Activated CD8-positive, alpha-beta memory T cell treated with anti-CD3 and anti-CD28 coated beads, Interleukin-2, amount 10 ng/mL, durations not matched to agents 7 days and 5 days (primary cell): ENCODE data around the gene WNT7B. TPM values are rescaled to one million over a fixed set of nuclear protein-coding genes. Genes with fewer than 3 reads are reported as not detected.

Source experiments
- ATAC-seq: fragments of 150-1000 bp; cut with Tn5 transposase; one replicate; pipeline ENCODE4 v1.10.0; 2021; ENCODE audit warnings: moderate library complexity
- CTCF ChIA-PET: fragments of 350-600 bp; sonication (Branson Sonifier 250); formaldehyde crosslinking; loops from one replicate; lab custom pipeline; 2021; ENCODE audit warnings: antibody characterized with exemption; lab: Charles Lee
- DNase-seq: peaks from one replicate; pipeline ENCODE4 v3.0.0-alpha.2; 2020
- H3K27ac Mint-ChIP-seq: one replicate; pipeline ENCODE4 v1.8.0; 2021; ENCODE audit warnings: mild to moderate bottlenecking, mixed read lengths
- H3K27me3 Mint-ChIP-seq: one replicate; pipeline ENCODE4 v1.8.0; 2021; ENCODE audit warnings: mixed read lengths
- H3K36me3 Mint-ChIP-seq: one replicate; pipeline ENCODE4 v1.8.0; 2021; ENCODE audit warnings: mild to moderate bottlenecking, mixed read lengths
- H3K4me1 Mint-ChIP-seq: one replicate; pipeline ENCODE4 v1.8.0; 2021; ENCODE audit warnings: mixed read lengths
- H3K4me3 Mint-ChIP-seq: one replicate; pipeline ENCODE4 v1.8.0; 2021; ENCODE audit warnings: mild to moderate bottlenecking, moderate library complexity, mixed read lengths
- H3K9me3 Mint-ChIP-seq: one replicate; pipeline ENCODE4 v1.8.0; 2022; ENCODE audit warnings: low read depth, mixed read lengths
- total RNA-seq, 2 experiments: library from RNA; stranded (reverse); gene quantifications; one replicate each; pipeline ENCODE4 v1.2.3, GENCODE V29; 2021

Gene WNT7B
- total RNA-seq, 2 experiments from 2014 or later: not detected

DNA sequence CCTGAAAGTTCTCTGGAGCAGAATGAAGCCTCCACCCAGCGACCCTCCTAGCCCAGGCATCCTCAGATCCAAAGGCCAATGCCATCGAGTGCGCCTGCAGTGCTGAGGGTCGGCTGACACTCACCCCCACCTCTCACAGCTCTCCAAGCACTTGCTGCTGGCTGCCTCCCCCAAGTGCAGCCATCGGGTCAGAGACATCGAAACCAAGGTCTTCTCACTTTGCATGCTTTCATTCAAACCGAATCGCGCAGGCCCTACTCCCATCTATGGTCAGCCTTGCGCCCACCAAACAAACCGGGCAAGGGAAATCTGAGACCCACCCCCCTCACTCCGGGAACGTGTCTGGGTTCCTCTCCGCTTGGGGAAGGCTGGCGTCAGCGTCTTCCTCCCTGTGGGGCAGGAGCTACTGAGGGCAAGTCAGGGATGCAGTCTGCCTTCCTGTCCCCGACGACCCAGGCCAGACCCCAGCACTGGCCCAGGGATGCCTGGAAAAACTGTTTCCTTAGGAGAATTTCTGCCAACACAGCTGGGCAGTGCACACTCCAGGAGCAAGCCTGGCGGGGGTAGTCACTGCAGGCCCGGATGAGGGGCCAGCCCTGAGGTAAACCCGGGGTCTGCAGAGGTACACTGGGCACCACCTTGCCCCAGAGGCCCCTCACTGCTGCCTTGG is 7.0 kb downstream of the WNT7B start:
- CTCF ChIA-PET: interaction anchor here (1.5 kb wide), 1 partner anchor 392 kb away, joined by 3 read pairs; no protein-coding TSS in a partner anchor
- no peak overlapping the region for H3K27ac Mint-ChIP-seq
- H3K27me3 Mint-ChIP-seq: peaks cover 60% of the 10 kb centered on the region
- H3K9me3 Mint-ChIP-seq: no peaks in the 10 kb centered on the region
- H3K4me3 Mint-ChIP-seq: no peak overlapping the region
- DNase-seq (no peak), ATAC-seq (no peak)
- H3K4me1 Mint-ChIP-seq: peaks cover 2% of the 10 kb centered on the region
- no peaks in the 10 kb centered on the region for H3K36me3 Mint-ChIP-seq

DNA sequence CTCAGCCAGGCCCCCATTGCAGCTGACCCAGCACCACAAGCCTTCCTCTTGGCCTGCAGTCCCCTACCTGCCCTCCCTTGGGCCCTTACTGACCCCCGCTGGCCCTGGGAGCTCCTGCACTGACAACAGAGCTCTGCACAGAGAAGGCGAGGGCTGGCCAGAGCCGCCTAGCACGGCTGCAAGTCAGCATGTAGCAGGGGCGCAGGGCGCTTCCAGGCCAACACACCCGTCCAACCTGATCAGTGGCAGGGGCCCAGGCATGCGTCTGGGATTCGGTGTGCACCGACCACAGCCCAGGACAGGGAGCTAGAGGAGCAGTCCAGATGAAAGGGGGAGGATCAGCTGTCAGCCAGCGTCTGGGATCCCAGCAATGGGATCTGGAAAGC is 7.6 kb downstream of the WNT7B start:
- Mint-ChIP-seq H3K9me3 (no peaks in the 10 kb centered on the region), H3K4me1 (peaks cover 2% of the 10 kb centered on the region), H3K27ac (no peak overlapping the region), H3K4me3 (no peak overlapping the region), H3K27me3 (peaks cover 55% of the 10 kb centered on the region), H3K36me3 (no peaks in the 10 kb centered on the region)
- CTCF ChIA-PET: no interaction called here
- DNase-seq (no peak), ATAC-seq (no peak)

DNA sequence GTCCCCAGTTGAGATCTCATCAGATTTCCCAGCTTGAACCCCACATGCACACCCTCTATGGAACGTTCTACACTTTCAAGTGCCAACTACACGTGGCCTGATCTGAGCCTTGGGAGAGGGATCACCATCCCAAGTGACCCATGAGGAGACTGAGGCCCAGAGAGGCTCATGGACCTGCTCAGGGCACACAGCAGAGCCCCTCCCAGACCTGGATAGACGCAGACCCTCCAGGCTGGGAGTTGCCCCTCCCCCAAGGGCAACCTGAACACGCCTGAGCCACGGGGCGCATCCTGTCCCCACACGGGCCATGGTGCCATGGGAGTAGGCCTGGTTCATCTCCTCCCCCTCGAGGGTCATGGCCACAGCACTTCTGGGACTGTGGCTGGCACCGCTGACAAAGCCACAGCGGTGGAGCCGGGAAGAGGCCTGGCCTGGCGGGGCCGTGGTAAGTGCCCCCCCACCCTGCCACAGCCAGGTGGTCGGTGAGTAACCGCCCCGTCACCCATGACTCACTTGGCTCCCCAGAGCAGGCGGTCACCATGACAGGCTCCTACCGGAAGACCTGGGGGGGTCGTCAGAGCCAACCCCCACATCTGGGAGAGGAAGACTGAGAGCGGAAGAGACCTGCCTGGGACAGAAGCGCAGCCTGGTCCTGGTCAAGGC is 8.1 kb downstream of the WNT7B start:
- Mint-ChIP-seq H3K4me3 (no peak overlapping the region), H3K27me3 (peaks cover 50% of the 10 kb centered on the region), H3K9me3 (no peaks in the 10 kb centered on the region), H3K27ac (no peak overlapping the region), H3K4me1 (peaks cover 2% of the 10 kb centered on the region), H3K36me3 (no peaks in the 10 kb centered on the region)
- CTCF ChIA-PET: no interaction called here
- DNase-seq: no peak
- ATAC-seq: no peak

DNA sequence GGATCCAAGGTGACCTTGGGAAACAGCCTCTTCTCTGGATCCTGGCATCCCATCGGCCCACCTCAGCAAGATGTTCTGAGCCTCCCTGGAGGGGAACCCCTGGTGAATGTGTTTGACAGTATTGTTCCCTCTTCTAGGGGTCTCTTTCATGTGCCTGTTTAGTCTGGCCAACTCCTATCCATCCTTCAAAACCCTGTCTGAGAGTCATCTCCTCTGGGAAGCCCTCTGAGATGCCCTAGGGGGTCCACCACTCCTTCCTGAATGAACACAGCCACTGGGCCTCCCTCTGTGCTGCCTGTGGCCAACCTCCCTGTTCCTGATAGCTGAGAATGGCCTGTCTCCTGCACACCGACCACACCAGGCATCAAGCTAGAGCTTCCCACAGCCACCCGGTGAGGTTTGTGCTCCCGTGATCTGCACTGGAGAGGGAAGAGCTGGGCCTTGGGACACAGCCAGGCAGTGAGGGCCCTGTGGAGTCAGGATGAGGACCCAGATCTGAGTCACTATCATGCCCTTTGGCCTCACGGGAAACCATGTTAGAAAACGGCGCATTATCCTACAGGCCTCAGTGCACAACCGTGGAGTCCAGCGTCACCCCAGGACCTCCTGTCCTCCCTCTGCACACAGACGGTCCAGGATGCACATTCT is 8.8 kb downstream of the WNT7B start:
- no peaks in the 10 kb centered on the region for H3K36me3 Mint-ChIP-seq
- no peak for ATAC-seq
- CTCF ChIA-PET: no interaction called here
- H3K9me3 Mint-ChIP-seq: no peaks in the 10 kb centered on the region
- peaks cover 2% of the 10 kb centered on the region for H3K4me1 Mint-ChIP-seq
- DNase-seq: no peak
- no peak overlapping the region for H3K27ac Mint-ChIP-seq
- H3K4me3 Mint-ChIP-seq: no peak overlapping the region
- H3K27me3 Mint-ChIP-seq: peaks cover 43% of the 10 kb centered on the region

DNA sequence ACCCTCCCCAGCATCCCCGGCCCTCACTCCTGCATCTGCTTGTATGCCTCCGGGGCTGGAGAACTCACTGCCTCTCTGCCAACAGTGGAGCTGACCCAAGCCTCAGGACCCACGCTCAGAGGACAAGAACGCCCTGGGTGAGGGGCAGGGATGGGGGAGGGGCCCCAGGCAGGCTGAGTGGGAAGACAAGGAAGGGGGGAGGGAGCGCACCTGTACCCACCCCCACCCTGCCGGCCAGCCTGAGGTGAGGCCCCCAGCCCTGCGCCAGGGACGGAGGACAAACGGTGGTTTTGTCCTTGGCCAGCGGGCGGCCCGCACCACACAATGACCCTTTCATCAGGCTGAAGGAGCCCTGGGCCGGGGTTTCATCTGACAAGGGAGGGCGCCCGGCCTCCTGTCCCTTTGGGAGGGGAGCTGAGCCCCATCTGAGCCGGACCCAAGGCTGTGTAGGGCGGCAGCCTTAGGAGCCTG is 10.0 kb downstream of the WNT7B start:
- ATAC-seq: no peak
- no peak overlapping the region for H3K4me3 Mint-ChIP-seq
- no peaks in the 10 kb centered on the region for H3K36me3 Mint-ChIP-seq
- H3K27ac Mint-ChIP-seq: no peak overlapping the region
- DNase-seq: no peak
- H3K4me1 Mint-ChIP-seq: peaks cover 2% of the 10 kb centered on the region
- H3K9me3 Mint-ChIP-seq: no peaks in the 10 kb centered on the region
- H3K27me3 Mint-ChIP-seq: peaks cover 35% of the 10 kb centered on the region
- CTCF ChIA-PET: no interaction called here

DNA sequence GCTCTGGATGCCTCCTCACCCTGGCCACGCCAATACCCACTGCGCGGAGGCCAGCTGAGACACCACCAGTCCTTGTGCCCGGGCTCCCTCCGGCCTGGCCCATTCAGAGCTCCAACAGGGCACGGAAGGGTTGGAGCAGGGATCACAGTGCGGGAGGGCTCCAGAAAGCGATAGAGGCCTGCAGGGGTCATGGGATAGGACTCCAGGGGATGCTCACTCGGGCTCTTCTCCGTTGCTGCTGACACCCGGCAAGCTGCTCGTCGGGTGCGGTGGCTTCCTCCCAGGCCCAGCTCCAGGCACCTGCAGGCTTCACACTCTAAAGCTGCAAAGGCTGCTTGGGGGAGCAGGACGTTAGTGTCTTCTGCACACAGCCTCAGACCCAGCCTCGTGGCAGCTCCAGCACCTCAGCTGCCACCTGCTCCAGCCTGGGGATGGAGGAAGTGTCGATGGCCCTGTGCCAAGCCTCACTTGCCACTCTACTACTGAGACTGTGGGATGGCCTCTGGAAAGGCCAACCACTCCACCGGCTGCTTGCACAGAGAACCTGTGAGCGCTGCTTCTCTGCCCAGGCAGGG is 10.6 kb downstream of the WNT7B start:
- H3K4me3 Mint-ChIP-seq: no peak overlapping the region
- no peak for DNase-seq
- H3K9me3 Mint-ChIP-seq: no peaks in the 10 kb centered on the region
- CTCF ChIA-PET: no interaction called here
- peaks cover 31% of the 10 kb centered on the region for H3K27me3 Mint-ChIP-seq
- H3K4me1 Mint-ChIP-seq: peaks cover 2% of the 10 kb centered on the region
- no peaks in the 10 kb centered on the region for H3K36me3 Mint-ChIP-seq
- no peak overlapping the region for H3K27ac Mint-ChIP-seq
- ATAC-seq: no peak

DNA sequence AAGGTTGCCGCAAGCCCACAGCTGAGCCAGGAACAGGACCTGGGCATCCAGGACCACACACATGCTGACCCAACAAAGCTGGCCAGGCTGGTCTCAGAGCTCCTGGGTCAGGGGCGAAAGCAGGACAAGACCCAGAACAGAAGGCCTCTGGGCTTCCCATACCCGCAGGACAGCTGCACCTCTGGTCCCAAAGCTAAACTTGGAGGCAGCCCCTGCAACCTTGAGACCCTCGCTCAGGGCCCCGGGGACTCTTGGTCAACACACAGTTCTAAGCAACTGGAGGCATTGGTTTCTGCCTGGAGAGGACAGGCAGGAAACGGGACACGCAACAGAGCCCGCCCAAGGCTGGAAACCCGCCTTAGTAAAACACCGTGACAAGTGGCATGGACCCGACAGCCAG is 11.4 kb downstream of the WNT7B start:
- no peak for DNase-seq
- H3K27ac Mint-ChIP-seq: no peak overlapping the region
- H3K4me1 Mint-ChIP-seq: peaks cover 2% of the 10 kb centered on the region
- no peak for ATAC-seq
- H3K4me3 Mint-ChIP-seq: no peak overlapping the region
- CTCF ChIA-PET: no interaction called here
- H3K9me3 Mint-ChIP-seq: no peaks in the 10 kb centered on the region
- H3K36me3 Mint-ChIP-seq: no peaks in the 10 kb centered on the region
- peaks cover 24% of the 10 kb centered on the region for H3K27me3 Mint-ChIP-seq

DNA sequence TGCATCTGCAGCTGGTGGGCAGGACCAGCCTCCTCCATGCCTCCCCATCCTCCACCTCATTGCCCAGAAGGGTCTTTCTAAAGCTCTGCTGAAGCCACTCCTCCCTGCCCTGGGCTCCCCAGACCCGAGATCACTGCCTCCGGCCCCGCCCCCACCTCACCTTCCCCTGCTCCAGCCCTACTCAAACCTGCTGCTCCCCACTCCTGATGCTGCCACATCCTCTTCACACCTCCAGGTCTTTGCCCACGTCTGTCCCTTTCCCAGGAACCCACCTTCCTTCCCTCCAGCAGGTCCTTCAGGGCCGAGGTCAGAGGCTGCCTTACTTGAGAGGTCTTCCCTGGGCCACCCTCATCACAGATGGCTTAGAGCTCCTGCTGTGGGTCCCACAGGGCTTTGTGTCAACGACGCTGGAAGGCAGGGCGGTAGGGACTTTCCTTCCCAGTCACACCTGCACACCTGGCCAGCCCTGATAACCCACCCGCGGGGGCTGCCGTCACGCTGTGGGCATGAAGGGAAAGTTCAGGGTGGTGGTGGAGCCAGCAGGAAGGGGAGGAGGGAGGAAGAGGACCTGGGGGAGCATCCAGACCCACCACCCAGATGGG is 11.9 kb downstream of the WNT7B start:
- no peak overlapping the region for H3K4me3 Mint-ChIP-seq
- no peak overlapping the region for H3K27ac Mint-ChIP-seq
- no peaks in the 10 kb centered on the region for H3K36me3 Mint-ChIP-seq
- CTCF ChIA-PET: no interaction called here
- ATAC-seq: no peak
- no peak for DNase-seq
- H3K27me3 Mint-ChIP-seq: peaks cover 20% of the 10 kb centered on the region
- peaks cover 2% of the 10 kb centered on the region for H3K4me1 Mint-ChIP-seq
- no peaks in the 10 kb centered on the region for H3K9me3 Mint-ChIP-seq

DNA sequence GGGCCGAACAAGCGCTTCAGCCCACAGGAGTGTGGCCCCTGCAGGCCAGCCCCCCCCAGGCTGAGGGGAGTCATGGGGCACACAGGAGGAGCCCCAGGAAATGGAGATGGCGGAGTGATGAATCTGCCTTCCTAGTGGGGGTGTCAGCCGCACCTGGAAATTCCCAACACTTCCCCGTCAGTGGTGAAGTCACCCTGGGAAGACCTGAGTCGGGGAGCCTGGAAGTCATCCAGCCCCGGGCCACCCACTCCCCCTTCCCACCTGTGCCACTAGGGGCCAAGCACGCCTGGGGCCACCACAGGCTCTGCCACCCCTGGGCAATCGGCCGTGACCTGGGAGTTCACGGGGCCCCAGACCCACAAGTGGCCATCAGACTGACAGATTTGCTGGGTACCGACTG is 12.6 kb downstream of the WNT7B start:
- Mint-ChIP-seq H3K4me3 (no peak overlapping the region), H3K4me1 (no peaks in the 10 kb centered on the region), H3K27ac (no peak overlapping the region), H3K27me3 (peaks cover 14% of the 10 kb centered on the region), H3K9me3 (no peaks in the 10 kb centered on the region), H3K36me3 (no peaks in the 10 kb centered on the region)
- DNase-seq: no peak
- ATAC-seq: no peak
- CTCF ChIA-PET: no interaction called here

DNA sequence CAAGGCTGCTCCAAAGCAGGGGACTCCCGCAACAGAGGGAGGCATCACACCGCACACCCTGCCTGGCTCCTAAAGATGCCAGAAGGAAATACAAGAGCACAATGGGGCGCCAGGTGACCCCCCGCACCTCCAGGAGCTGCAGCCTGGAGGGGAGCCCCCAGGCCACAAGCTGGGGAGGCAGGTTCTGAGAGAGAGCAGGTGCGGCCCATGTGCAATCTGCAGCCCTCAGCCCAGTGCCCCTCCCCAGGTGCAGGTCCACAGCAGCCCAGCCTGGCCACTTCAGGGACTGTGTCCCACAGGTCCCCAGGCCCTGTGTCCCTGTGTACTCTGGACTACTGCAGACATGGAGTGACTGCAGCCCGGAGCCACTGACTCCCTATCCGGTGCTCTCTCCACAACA is 13.1 kb downstream of the WNT7B start:
- CTCF ChIA-PET: no interaction called here
- DNase-seq (no peak), ATAC-seq (no peak)
- H3K4me1 Mint-ChIP-seq: no peaks in the 10 kb centered on the region
- no peaks in the 10 kb centered on the region for H3K36me3 Mint-ChIP-seq
- no peak overlapping the region for H3K4me3 Mint-ChIP-seq
- H3K27ac Mint-ChIP-seq: no peak overlapping the region
- H3K27me3 Mint-ChIP-seq: peaks cover 8% of the 10 kb centered on the region
- H3K9me3 Mint-ChIP-seq: no peaks in the 10 kb centered on the region

DNA sequence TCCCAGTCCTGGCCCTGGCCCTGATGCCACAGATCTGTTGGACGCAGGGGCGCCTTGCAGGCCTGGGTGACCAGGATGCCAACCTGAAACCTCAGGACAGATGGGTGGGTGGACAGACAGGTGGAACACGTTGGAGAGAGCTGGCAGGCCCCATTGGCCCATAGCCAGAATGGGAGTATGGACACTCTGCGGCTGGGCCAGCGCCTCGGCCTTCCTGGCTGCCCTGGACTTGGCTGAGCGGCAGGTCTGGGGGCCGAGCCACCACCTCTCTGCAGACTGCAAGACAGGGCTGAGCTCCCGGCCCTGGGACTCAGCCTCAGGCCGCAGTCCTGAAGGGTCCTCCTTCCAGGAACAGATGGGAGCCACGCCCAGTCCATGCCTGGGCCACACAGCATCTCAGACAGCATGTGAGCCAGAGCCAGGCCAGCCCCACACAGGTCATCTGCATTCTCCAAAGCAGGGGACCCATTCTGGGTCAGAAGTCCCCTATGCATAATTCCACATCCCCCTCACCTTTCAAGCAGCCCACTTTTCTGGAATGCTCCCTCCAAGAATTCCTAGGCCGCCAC is 14.1 kb downstream of the WNT7B start:
- Mint-ChIP-seq H3K36me3 (no peaks in the 10 kb centered on the region), H3K9me3 (no peaks in the 10 kb centered on the region), H3K4me1 (no peaks in the 10 kb centered on the region), H3K27ac (no peak overlapping the region), H3K4me3 (no peak overlapping the region), H3K27me3 (peaks cover 4% of the 10 kb centered on the region)
- ATAC-seq: no peak
- CTCF ChIA-PET: no interaction called here
- no peak for DNase-seq

DNA sequence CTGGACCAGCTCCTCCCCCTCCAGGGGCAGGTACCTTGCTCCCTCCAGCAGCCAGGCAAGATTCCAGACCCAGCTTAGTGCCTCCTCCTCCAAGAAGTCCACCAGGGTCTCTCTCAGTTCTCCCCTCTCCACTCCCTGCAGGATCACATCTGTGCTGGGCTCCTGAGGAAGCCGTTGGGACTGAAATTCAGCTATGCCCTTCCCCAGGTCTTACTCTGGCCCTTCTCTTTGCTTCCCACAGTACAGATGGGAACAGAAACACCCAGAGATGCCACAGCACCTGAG is 14.6 kb downstream of the WNT7B start:
- DNase-seq: no peak
- H3K27ac Mint-ChIP-seq: no peak overlapping the region
- H3K9me3 Mint-ChIP-seq: no peaks in the 10 kb centered on the region
- peaks cover 4% of the 10 kb centered on the region for H3K27me3 Mint-ChIP-seq
- H3K4me3 Mint-ChIP-seq: no peak overlapping the region
- H3K4me1 Mint-ChIP-seq: no peaks in the 10 kb centered on the region
- CTCF ChIA-PET: no interaction called here
- H3K36me3 Mint-ChIP-seq: no peaks in the 10 kb centered on the region
- ATAC-seq: no peak

DNA sequence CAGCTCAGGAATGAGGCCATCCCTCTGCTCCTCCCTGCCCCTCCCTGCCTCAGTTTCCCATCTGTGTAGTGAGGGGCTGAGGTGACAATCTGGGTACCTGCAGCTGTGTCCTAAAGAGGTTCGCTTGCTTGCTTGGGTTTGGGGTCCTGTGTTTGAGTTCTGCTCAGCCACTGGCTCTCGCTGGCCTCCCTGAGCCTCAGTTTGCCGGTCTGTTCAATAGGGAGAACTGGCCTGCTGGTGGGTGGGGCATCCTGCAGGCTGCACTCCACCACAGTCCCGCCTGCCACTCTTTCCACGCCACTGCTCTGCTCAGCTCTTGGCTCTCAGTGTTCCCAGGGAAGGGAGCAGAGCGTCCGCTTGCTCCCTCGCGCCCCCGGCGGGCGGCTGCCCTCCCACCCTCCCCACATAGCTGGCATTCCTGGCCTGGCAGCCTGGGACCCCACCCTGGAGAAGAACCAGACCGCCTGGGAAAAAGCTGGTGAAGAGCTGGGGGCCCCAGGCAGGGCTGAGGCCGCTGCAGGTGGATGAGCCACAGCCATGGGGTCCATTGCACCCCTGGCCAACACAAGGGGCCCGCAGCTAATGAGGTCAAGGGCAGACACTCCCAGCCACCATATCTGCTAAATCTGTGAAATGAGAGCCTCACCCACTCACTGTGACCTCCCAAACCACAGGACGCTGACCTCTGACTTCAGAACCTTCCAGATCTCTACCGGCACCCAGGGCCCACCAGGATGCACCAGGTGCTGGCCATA is 15.1 kb downstream of the WNT7B start:
- H3K4me1 Mint-ChIP-seq: no peaks in the 10 kb centered on the region
- CTCF ChIA-PET: no interaction called here
- DNase-seq: no peak

More for the DNA sequence above, 15.1 kb downstream of the WNT7B start:
- Mint-ChIP-seq H3K27me3 (peaks cover 4% of the 10 kb centered on the region), H3K4me3 (no peak overlapping the region), H3K27ac (no peak overlapping the region), H3K36me3 (no peaks in the 10 kb centered on the region), H3K9me3 (no peaks in the 10 kb centered on the region)
- ATAC-seq: no peak
